ENCODE data around the gene RANBP6. TPM values are rescaled to one million over a fixed set of nuclear protein-coding genes. Genes with fewer than 3 reads are reported as not detected.
A peak's percentile ranks its signal among the peaks of the same experiment; 100 is the strongest.

The RANBP6 gene
- total RNA-seq, 6 experiments from 2014 or later, result 6.2 to 11.7 (median 8.4) TPM

- no peaks in the 10 kb centered on the region for H3K9me3 ChIP-seq
- H3K36me3 ChIP-seq, result peaks cover 0 to 10% (median 0%) of the 10 kb centered on the region in 4 donors
- TF ChIP-seq POLR2A (IDR thresholded peaks at IDR 0.05) (no peak), CTCF (IDR thresholded peaks at IDR 0.05) (no peak)
- no peak overlapping the region for H3K27ac ChIP-seq
- H3K4me1 ChIP-seq, result no peaks in the 10 kb centered on the region
- ATAC-seq, result no peak
- H3K27me3 ChIP-seq, result no peaks in the 10 kb centered on the region
- DNase-seq, result no peak
- intact Hi-C loops (cut with DNase I), result no loop called here
- no peak overlapping the region for H3K4me3 ChIP-seq
- 89% methylated on average over 2 of the region's 2 CpGs for WGBS (ENCODE audit: insufficient coverage, low coverage, low lambda C conversion rate, missing lambda C conversion rate)
Measured at GRCh38 chr9:5983042-5983441, 32.4 kb downstream of the RANBP6 start.

- Histone ChIP-seq H3K4me1 (no peaks in the 10 kb centered on the region), H3K27ac (no peak overlapping the region), H3K9me3 (no peaks in the 10 kb centered on the region), H3K36me3 (peaks cover 0 to 5% (median 0%) of the 10 kb centered on the region in 4 donors), H3K27me3 (no peaks in the 10 kb centered on the region), H3K4me3 (no peak overlapping the region)
- no peak for DNase-seq
- no peak for ATAC-seq
- TF ChIP-seq CTCF (IDR thresholded peaks at IDR 0.05) (no peak), POLR2A (IDR thresholded peaks at IDR 0.05) (no peak)
- WGBS (ENCODE audit: insufficient coverage, low coverage, low lambda C conversion rate, missing lambda C conversion rate), result 88% methylated on average over 2 of the region's 2 CpGs
- intact Hi-C loops (cut with DNase I), result no loop called here
Measured at GRCh38 chr9:5982317-5982716, 33.1 kb downstream of the RANBP6 start.

- intact Hi-C loops (cut with DNase I), result no loop called here
- WGBS (ENCODE audit: insufficient coverage, low coverage, low lambda C conversion rate, missing lambda C conversion rate), result 54% methylated on average over 1 of the region's 1 CpG
- ATAC-seq, result no peak
Measured at GRCh38 chr9:5978523-5978922, 36.9 kb downstream of the RANBP6 start.

GRCh38 chr9:5976674-5977397, 38.6 kb downstream of the RANBP6 start:
- no peak overlapping the region for H3K4me3 ChIP-seq
- peak overlapping the region in 2 of 3 donors; percentile 11 to 44 for H3K27ac ChIP-seq
- H3K4me1 ChIP-seq, result no peaks in the 10 kb centered on the region
- peak; percentile 73 to 92 (median 84) for ATAC-seq
- H3K9me3 ChIP-seq, result no peaks in the 10 kb centered on the region
- no peak for DNase-seq
- H3K36me3 ChIP-seq, result no peaks in the 10 kb centered on the region
- peak in 3 of 4 donors; percentile 27 to 39 (median 37) for TF ChIP-seq CTCF (IDR thresholded peaks at IDR 0.05)
- no peak for TF ChIP-seq POLR2A (IDR thresholded peaks at IDR 0.05)
- WGBS (ENCODE audit: insufficient coverage, low coverage, low lambda C conversion rate, missing lambda C conversion rate), result 31% methylated on average over 2 of the region's 2 CpGs
- intact Hi-C loops (cut with DNase I), result no loop called here
- no peaks in the 10 kb centered on the region for H3K27me3 ChIP-seq

More at GRCh38 chr9:5978523-5978922, 36.9 kb downstream of the RANBP6 start:
- no peak overlapping the region for H3K27ac ChIP-seq
- no peak for DNase-seq
- no peaks in the 10 kb centered on the region for H3K36me3 ChIP-seq
- no peaks in the 10 kb centered on the region for H3K4me1 ChIP-seq
- no peaks in the 10 kb centered on the region for H3K9me3 ChIP-seq
- no peak overlapping the region for H3K4me3 ChIP-seq
- H3K27me3 ChIP-seq, result no peaks in the 10 kb centered on the region
- TF ChIP-seq POLR2A (IDR thresholded peaks at IDR 0.05), result no peak
- TF ChIP-seq CTCF (IDR thresholded peaks at IDR 0.05), result no peak

Data from right lobe of liver (tissue), 6 donors.